Cardiac muscle cell (in vitro differentiated cells and primary cell): ENCODE data around the gene ARHGAP31. TPM values are rescaled to one million over a fixed set of nuclear protein-coding genes. Genes with fewer than 3 reads are reported as not detected.

Experiments used
- DNase-seq, 2 donors: peaks; one replicate each; pipeline versions ENCODE4 v3.0.0 to v3.0.0-alpha.2; 2010 to 2017; ENCODE audit warnings: low read depth in 1 of 2, low spot score in 1 of 2
- H3K27ac ChIP-seq: fragments of 200-600 bp; sonication (generic); 2 replicates; pipeline ENCODE4 v1.5.1; 2016
- H3K27me3 ChIP-seq: fragments of 200-600 bp; sonication (generic); 2 replicates; pipeline ENCODE4 v1.6.0; 2016; ENCODE audit warnings: control low read depth
- H3K36me3 ChIP-seq: fragments of 200-600 bp; sonication (generic); 2 replicates; pipeline ENCODE4 v1.5.1; 2016; ENCODE audit warnings: control low read depth
- H3K4me1 ChIP-seq: fragments of 200-600 bp; sonication (generic); 2 replicates; pipeline ENCODE4 v1.8.1; 2017; ENCODE audit warnings: low read depth, mild to moderate bottlenecking, mixed run types
- H3K4me3 ChIP-seq: fragments of 200-600 bp; sonication (generic); 2 replicates; pipeline ENCODE4 v1.5.1; 2016; ENCODE audit warnings: mild to moderate bottlenecking
- H3K9me3 ChIP-seq: fragments of 200-600 bp; sonication (generic); 2 replicates; pipeline ENCODE4 v1.5.1; 2017; ENCODE audit warnings: low read depth, mild to moderate bottlenecking, control low read depth
- polyA plus RNA-seq: library from polyadenylated mRNA; unstranded; fragments of >200 nt; fragmentation: Nextera tagmentation; extraction: Ambion mirVana; gene quantifications from 2 replicates; pipeline ENCODE4 v1.2.1, GENCODE V29; 2016
- total RNA-seq: library from RNA; depleted of rRNA; stranded (reverse); fragments of >200 nt; gene quantifications from 2 replicates; pipeline ENCODE4 v1.2.3, GENCODE V29; 2016
- TF ChIP-seq, protein P1 (sequence below): IDR thresholded peaks from 2 replicates; pipeline ENCODE4 v1.5.1; 2012; ENCODE audit warnings: low read depth, mild to moderate bottlenecking, low read length

ARHGAP31 gene
- total and polyA plus RNA-seq, 2 experiments from 2014 or later: 23.9 to 60.6 TPM

GRCh38 chr3:119311081-119311925, 17.1 kb downstream of the ARHGAP31 start:
- Histone ChIP-seq H3K27ac (no peak overlapping the region), H3K9me3 (no peaks in the 10 kb centered on the region), H3K27me3 (no peaks in the 10 kb centered on the region), H3K4me3 (no peak overlapping the region), H3K36me3 (peaks cover 10% of the 10 kb centered on the region), H3K4me1 (peaks cover 43% of the 10 kb centered on the region)
- DNase-seq: peak in 1 of 2 donors; percentile 67
- TF ChIP-seq, protein P1, sequence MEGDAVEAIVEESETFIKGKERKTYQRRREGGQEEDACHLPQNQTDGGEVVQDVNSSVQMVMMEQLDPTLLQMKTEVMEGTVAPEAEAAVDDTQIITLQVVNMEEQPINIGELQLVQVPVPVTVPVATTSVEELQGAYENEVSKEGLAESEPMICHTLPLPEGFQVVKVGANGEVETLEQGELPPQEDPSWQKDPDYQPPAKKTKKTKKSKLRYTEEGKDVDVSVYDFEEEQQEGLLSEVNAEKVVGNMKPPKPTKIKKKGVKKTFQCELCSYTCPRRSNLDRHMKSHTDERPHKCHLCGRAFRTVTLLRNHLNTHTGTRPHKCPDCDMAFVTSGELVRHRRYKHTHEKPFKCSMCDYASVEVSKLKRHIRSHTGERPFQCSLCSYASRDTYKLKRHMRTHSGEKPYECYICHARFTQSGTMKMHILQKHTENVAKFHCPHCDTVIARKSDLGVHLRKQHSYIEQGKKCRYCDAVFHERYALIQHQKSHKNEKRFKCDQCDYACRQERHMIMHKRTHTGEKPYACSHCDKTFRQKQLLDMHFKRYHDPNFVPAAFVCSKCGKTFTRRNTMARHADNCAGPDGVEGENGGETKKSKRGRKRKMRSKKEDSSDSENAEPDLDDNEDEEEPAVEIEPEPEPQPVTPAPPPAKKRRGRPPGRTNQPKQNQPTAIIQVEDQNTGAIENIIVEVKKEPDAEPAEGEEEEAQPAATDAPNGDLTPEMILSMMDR: no peak

DNA sequence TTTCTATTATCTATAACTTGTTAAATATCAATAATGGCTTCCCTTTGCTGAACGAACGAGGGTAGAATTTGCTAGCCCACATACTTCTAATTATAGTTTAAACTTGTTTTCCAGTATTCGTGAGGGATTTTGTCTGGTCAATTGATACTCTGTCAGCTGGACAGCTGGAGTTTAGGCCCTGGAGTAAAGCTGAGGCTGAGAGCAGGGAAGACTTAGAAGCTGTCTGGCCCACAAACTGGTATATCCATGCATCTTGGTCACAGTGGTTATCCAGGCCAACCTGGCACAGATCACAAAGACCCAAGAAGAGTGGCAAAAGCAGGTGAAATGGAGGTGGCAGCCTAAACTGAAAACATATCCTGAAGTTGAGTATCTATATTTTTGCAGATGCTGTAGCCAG, 19.3 kb downstream of the ARHGAP31 start:
- DNase-seq: no peak
- TF ChIP-seq, protein P1: no peak
- Histone ChIP-seq H3K9me3 (no peaks in the 10 kb centered on the region), H3K4me1 (peaks cover 55% of the 10 kb centered on the region), H3K27me3 (no peaks in the 10 kb centered on the region), H3K4me3 (no peak overlapping the region), H3K36me3 (peaks cover 7% of the 10 kb centered on the region), H3K27ac (no peak overlapping the region)

DNA sequence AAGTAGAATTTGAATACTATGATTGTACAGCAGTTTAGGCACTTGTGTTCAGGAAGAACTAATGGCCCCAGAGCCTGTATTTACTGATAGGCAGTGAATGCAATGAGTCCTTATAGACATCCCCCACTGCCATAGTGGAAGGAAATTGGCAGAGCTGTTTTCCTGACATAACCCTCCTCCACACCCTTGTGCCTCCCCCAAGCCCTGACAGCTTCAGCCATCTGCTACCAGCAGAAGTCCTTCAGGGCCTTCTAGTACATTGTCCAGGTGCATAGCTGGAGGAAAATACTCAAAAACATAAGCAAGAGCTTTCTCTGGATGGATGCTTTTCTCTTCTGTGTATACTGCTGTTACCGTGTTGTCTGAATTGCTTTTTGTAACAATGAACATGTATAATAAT, 20.6 kb downstream of the ARHGAP31 start:
- Histone ChIP-seq H3K27me3 (no peaks in the 10 kb centered on the region), H3K4me3 (no peak overlapping the region), H3K9me3 (no peaks in the 10 kb centered on the region), H3K27ac (peak overlapping the region; percentile 34), H3K4me1 (peaks cover 66% of the 10 kb centered on the region), H3K36me3 (peaks cover 6% of the 10 kb centered on the region)
- TF ChIP-seq, protein P1: no peak
- DNase-seq: no peak

DNA sequence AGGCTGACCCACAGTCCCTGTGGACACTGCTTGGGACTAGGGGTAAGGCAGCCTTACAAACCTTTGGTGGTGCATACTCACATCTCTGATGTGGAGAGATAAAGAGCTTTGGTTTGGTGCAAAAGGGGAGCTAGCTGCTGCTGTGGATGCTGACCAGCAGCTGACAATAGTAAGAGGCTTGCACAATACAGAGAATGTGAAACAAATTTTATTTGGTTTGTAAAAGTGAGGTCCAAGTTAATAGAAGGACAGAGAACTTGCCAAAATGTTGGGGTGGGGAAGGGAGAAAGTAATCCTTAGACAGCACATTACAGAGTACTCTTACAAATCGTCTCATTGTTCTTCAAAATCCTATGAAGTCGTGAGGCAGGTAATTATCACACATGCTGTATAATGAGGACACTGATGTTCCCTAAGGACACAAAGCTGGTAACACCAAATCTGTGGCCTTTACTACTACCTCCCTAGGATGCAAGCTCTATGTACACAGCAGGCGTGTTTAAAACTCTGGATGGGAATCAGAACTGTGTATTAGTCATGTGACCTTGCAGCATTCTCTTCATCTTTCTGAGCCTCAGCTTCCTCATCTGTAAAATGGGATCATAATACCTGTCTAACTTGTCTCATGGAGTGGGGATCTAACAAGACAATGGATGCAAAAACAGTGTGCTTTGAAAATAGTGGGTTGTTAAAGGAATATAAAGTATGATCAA, 21.6 kb downstream of the ARHGAP31 start:
- peaks cover 6% of the 10 kb centered on the region for H3K36me3 ChIP-seq
- H3K4me1 ChIP-seq: peaks cover 69% of the 10 kb centered on the region
- H3K4me3 ChIP-seq: no peak overlapping the region
- H3K27ac ChIP-seq: peak overlapping the region; percentile 34
- peak in 1 of 2 donors; percentile 44 for DNase-seq
- TF ChIP-seq, protein P1: no peak
- no peaks in the 10 kb centered on the region for H3K9me3 ChIP-seq
- no peaks in the 10 kb centered on the region for H3K27me3 ChIP-seq

GRCh38 chr3:119316313-119316670, 22.1 kb downstream of the ARHGAP31 start:
- H3K36me3 ChIP-seq: peaks cover 5% of the 10 kb centered on the region
- DNase-seq: no peak
- H3K27me3 ChIP-seq: no peaks in the 10 kb centered on the region
- H3K9me3 ChIP-seq: no peaks in the 10 kb centered on the region
- TF ChIP-seq, protein P1: no peak
- H3K4me3 ChIP-seq: no peak overlapping the region
- no peak overlapping the region for H3K27ac ChIP-seq
- H3K4me1 ChIP-seq: peaks cover 63% of the 10 kb centered on the region
